ENCODE data around the gene SAPCD2.

Gene SAPCD2

DNA sequence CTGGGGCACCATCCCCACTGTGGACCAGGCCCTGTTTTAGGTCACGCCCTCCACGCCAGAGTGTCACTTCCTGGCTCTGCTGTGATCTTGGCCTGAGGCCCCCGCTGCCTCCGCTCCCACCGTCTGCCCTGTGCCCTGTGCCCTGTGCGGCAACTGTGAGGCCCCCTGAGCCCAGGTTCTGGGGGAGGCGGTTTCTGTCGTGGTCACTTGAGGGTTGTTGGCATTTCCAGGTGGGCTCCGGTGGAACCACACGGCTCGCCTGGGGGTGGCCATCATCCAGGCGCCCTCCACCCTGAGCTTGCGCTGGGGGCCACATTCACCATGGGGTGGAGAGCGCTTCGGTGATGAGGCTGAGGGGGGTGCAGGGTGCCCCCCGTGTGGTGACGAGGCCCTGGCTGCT is 37.6 kb upstream of the SAPCD2 start:
- no peak for DNase-seq (ENCODE audit: low read depth in 1 of 2, low spot score in 1 of 2)

DNA sequence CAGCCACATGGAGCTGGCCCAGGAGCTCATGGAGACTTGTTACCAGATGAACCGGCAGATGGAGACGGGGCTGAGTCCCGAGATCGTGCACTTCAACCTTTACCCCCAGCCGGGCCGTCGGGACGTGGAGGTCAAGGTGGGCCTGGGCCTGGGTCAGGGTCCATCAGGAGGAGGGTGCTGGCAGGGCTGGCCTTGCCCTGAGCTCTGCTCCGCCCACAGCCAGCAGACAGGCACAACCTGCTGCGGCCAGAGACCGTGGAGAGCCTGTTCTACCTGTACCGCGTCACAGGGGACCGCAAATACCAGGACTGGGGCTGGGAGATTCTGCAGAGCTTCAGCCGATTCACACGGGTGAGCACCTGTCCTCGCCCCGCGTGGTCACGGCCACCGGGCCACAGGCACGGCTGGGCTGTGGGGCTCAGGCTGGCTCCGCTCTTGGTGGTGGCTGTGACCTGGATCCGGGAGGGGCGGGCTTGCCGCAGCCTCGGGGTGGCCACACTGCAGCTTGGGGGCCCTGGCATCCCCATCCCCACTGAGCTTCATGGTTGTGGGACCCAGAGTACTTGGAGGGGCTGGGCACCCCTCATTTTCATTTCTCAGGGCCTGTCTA is 37.1 kb upstream of the SAPCD2 start:
- no peak for DNase-seq (ENCODE audit: low read depth in 1 of 2, low spot score in 1 of 2)

DNA sequence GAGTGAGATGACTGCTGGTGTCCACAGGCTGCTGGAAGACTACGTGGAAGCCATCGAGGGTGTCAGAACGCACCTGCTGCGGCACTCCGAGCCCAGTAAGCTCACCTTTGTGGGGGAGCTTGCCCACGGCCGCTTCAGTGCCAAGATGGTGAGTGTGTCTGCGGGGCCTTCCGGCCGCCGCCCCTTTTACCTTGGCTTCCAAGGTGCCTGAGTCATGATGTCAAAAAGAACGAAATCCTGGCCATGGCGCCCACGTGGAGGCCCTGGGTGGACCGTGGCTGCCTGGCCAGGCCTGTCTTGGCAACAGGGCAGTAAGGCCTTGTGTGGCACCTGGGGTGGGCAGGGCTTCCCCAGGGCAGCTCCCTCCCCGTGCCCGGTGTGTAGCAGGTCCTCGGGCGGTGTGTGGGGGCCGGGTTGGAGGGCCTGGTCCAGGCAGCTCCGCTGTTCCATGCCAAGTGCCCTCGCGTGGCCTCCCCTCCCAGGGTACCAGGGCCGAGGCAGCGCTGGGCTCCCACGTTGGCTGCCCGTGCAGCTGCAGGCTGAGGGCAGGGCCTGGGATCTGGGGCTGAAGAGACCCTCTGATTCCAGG is 36.4 kb upstream of the SAPCD2 start:
- DNase-seq (ENCODE audit: low read depth in 1 of 2, low spot score in 1 of 2), result no peak

DNA sequence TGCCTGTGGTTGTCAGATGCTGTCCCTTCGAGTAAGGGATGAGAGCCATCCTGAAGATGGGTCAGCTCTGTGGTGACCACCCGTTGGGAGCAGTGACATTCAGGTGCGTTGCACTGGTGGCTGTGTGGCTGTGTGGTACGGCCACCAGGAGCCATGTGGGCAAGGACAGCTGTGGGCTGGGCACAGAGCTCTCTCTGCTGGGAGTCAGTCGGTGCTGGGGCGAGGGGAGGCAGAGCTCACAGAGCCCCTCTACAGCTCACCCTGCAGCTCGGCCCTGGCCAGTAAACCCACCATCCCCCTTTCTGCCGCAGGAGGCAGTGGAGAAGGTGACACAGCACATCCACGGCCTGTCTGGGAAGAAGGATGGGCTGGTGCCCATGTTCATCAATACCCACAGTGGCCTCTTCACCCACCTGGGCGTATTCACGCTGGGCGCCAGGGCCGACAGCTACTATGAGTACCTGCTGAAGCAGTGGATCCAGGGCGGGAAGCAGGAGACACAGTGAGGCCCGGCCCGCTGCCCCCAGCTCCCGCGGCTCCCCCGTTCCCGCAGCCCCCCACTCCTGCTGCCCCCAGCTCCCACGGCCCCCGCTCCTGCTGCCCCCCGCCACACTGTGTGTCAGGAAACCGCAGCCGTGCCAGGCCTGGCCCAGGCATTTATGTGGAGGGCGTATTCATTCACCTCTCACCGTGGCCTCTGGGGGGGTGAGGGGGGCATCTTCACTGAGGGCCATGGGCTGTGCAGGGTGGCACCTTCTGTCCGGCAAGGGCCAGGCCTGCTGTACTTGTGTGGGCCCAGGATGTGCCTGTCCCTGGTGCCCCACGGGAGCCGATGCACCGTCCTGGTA is 35.7 kb upstream of the SAPCD2 start:
- no peak for DNase-seq (ENCODE audit: low read depth in 1 of 2, low spot score in 1 of 2)

DNA sequence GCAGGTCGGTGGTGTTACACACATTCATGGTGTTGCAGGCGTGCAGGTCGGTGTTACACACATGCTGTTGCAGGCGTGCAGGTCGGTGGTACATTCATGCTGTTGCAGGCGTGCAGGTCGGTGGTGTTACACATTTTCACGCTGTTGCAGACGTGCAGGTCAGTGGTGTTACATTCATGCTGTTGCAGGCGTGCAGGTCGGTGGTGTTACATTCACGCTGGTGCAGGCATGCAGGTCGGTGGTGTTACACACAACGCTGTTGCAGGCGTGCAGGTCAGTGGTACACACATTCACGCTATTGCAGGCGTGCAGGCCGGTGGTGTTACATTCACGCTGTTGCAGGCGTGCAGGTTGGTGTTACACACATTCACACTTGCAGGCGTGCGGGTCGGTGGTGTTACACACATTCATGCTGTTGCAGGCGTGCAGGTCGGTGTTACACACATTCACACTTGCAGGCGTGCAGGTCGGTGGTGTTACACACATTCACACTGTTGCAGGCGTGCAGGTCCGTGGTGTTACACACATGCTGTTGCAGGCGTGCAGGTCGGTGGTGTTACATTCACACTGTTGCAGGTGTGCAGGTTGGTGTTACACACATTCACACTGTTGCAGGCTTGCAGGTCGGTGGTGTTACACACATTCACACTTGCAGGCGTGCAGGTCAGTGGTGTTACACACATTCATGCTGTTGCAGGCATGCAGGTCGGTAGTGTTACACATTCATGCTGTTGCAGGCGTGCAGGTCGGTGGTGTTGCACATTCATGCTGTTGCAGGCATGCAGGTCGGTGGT is 33.0 kb upstream of the SAPCD2 start:
- DNase-seq (ENCODE audit: low read depth in 1 of 2, low spot score in 1 of 2), result no peak

DNA sequence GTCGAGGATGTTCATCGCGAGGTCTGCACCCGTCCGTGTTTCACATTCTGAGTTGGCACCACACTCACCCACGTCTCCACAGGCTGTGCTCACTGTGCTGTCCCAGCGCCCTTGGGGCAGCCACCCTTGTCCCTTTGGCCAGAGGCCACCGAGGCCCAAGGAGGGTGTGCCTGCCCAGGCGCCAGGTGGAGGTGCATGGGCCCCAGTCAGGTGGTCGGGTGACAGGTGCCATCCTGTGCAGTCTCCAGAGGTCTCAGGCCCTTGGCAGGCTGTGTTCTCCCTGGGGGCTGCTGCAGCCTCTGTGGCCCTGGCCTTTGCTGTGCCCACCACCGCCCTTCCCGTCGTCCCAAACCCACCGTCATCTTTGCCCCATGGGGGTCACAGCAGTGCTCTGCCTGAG is 28.9 kb upstream of the SAPCD2 start:
- DNase-seq (ENCODE audit: low read depth in 1 of 2, low spot score in 1 of 2), result no peak

DNA sequence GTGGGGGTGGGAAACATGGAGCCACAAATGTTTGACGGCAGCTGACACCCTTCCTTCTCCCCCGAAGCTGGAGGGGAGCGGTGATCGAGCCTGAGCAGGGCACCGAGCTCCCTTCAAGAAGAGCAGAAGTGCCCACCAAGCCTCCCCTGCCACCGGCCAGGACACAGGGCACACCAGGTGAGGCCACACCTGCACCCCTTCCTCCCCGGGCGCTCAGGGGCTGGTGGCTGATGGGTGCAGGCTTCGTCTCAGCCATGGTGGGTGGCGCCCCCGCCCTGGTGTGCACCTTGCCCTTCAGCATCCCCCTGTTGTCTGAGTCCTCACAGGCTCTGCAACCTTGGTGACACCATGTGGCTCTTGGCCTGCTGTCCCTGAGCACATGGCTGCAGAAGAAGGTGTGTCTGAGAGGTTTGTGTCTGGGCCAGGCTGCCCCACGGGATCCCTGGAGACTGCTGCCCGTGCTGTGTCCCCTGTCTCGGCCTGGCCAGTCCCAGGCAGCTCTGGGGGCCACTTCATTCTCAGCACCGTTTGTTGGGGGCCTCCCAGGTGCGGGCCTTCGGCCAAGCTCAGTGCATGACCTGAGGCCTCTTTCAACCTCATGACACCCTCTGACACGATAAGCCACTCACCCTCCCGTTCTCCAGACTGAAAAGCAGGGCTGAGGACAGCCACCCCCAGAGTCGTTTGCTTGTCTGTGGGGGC is 27.6 kb upstream of the SAPCD2 start:
- DNase-seq (ENCODE audit: low read depth in 1 of 2, low spot score in 1 of 2), result no peak

DNA sequence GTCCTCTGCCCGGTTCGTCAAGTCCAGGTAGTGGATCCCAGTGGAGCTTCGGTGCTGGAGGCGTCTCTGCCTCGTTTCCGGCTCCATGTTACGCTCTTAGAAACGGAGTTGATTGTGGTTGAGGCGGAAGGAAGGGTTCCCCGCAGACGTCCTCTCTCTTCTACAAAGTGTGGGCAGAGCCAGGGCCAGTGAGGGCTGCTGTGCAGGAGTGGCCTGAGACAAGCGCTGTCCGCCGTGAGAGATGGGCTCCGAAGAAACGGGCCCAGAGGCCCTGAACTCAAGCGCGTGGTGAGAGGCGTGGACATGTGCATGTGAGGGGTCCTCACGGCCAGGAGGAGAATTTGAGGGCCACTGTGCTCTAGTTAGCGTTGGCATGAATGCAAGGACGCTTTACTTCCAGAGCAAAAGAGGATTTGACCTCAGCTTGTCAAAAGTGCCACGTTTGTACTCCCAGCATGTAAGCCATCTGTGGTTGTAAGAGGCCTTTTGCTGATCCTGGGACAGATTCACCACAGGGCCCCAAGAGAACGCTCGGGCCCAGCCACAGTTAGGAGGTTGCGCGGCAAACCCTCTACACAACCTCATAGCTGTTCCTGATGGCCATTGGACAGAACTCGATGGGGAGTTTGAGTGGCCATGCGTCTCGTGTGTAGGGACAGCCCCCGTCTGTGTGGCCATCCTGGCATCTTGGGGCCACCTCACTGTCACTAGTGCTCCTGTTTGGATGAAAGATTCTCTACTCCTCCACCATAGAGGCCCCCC is 26.6 kb upstream of the SAPCD2 start:
- DNase-seq (ENCODE audit: low read depth in 1 of 2, low spot score in 1 of 2), result no peak

DNA sequence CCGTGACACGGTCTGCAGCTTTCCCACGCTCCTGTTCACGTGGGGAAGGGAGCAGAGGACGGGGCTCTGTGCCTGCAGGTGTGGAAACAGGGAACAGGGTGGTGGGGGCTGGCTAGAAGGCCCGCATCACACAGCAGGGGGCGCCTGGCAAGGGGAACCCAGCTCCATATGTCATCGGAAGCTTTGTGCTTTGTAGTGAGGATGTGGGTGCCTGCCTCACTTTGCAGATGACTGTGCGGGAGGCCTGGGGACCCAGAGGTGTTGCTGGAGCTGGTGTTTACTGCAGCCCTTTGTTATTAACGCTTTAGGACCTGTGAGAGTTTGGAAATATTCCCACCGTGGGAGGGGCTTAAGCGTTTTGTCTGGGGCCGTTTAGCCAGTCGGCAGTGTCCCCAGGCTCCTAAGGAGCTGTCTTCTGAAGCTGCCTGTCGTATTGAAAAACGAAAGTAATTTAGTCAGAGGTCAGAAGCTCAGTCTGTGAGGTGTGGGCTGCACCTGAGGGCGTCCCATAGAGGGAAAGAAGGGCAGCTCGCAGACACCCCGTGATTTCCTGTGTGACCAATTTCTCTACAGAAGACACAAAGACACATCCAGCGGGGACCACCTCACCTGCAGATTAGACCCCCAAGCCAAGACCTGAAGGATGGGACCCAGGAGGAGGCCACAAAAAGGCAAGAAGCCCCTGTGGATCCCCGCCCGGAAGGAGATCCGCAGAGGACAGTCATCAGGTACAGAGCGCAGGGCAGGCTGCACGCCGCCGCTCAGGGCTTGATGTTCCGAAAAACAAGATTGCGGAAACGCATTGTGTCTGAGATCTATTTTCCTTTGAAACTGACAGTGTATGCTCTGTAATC is 25.5 kb upstream of the SAPCD2 start:
- DNase-seq (ENCODE audit: low read depth in 1 of 2, low spot score in 1 of 2), result peak; percentile 68 to 75

DNA sequence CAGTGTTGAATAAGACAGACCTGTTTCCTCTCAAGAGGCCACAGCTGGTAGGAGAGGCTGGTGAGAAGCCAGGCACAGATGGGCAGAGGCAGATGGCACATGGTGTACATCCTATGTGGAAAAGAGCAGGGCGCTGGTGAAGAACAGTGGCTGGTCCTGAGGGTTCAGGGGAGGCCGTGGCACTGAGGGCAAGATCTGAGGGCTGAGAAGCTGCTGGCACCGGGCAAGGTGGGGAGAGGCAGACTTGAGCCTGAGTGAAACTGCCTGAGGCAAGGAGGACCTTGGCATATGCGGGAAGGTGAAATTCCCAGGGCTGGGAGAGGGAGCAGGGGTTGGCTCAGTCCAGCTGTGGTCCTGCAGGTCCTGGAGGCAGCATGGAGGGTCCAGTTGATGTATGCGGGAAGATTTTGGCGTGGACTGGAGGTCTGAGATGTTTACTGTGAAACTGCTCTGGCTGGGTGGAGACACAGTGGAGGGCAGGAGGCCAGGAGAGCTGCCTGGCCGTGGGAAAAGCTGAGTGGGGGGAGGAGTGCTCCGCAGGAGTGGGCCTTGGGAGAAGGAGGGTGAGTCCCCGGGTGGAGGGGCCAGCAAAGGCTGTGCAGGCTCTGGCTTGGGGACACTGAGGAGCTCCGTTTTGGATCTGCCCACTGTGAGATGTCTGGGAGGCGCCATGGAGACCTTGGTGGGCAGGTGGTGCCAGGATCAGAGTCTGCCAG is 19.0 kb upstream of the SAPCD2 start:
- no peak for DNase-seq (ENCODE audit: low read depth in 1 of 2, low spot score in 1 of 2)

DNA sequence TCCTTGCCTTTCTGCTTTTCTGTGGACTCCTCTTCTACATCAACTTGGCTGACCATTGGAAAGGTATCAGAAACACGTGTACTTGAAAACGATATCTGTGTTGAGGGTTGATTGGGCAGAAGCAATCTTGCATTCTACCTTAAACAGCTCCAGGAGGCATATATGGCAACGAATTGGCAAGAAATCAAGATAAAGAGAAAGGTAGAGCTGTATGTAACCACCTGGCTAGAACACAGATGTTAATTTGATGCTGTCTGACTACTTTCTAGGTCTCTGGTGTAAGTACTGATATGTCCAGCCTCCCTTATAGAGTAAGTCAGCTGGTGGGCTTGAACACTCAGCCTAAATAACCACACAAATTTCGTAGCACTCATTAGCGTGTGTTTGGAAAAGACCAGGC is 17.8 kb upstream of the SAPCD2 start:
- no peak for DNase-seq (ENCODE audit: low read depth in 1 of 2, low spot score in 1 of 2)

DNA sequence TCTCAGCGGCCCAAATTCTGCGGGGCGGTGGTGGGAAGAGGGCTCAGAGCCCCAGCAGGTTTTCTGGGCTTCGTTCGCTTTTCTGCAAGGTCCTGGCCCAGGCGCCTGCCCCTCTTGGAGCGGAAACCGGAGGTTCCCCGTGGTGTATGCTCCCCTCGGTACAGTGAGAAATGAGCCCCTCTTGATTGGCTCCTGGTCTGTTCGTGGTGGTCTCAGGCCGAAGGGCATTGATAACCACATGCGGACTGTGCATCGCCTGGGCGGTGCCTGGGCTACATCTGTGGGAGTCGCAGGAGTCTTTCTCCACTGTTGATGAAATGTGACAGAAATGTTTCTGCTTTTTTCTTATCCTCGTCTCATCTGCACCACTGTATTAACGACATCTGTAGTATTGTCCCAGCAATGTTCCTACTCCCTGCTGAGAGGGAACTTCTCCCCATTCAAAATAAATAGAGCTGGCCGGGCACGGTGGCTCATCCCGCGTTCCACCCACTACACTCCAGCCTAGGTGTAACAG is 17.1 kb upstream of the SAPCD2 start:
- DNase-seq (ENCODE audit: low read depth in 1 of 2, low spot score in 1 of 2), result no peak

DNA sequence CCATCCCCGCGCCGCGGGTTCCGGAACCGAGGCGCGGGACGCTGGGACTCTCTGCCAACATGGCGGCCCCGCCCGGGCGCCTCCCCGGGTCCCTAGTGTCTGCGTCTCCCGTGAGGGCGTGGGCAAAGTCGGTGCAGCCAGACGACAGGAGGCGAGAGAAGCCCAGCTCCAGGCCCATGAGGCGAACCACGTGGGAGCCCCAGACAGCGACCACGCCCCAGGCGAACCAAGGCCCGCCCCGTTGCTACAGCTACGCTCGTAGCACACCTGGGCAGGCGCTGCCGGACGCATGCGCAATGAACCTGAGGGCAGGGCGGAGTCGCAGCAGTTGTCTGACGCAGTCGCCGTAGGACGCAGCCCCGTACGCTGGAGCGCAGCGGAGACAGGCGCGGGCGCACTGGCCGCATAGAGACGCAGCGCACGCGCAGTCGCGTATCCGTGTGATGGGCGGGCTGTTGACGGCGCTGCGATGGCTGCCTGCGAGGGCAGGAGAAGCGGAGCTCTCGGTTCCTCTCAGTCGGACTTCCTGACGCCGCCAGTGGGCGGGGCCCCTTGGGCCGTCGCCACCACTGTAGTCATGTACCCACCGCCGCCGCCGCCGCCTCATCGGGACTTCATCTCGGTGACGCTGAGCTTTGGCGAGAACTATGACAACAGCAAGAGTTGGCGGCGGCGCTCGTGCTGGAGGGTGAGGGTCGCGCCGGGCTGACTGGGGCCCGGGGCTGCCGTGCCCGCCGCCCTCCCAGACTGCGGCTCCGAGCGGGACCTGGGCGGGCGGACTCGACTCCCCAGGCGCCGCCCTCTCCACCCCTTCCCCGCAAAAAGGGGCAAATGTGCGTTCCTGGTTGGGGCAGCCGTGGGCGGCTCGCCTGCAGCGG is 16.4 kb upstream of the SAPCD2 start, which contains the start of gene MAN1B1:
TSS of gene MAN1B1 (plus strand) at position 455 of the 878 bp plus-strand sequence. CDS start at position 470, 15 bp downstream.
- peak; percentile 97 to 99 for DNase-seq (ENCODE audit: low read depth in 1 of 2, low spot score in 1 of 2)

DNA sequence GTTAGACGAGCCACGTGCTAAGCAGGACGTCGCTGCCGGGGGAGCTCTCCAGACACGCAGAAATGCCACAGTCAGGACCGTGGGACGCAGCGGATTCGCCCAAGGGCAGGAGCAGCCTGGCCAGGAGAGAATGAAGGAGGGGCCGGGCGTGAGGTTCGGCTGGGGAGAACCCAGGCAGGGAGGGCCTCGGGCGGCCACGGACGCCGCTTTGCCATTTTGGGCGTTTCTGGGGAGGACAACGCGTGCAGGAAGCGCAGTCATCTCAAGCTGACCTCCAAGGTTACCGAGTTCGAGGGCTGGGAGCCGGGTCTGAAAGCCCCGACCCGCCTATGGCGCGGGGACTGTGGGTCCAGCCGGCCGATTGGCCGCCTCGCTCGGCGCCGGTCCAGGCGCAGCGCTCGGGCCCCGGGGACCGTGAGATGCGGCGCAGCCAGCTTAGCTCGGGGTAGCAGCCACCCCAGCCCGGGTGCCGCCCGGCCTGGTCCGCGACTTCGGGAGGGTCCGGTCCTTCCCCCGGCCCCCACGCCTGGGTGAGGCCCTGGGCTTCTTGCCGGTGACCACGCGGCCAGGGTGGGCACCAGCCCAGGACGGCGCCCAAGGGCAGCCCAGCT is 15.7 kb upstream of the SAPCD2 start:
- no peak for DNase-seq (ENCODE audit: low read depth in 1 of 2, low spot score in 1 of 2)

DNA sequence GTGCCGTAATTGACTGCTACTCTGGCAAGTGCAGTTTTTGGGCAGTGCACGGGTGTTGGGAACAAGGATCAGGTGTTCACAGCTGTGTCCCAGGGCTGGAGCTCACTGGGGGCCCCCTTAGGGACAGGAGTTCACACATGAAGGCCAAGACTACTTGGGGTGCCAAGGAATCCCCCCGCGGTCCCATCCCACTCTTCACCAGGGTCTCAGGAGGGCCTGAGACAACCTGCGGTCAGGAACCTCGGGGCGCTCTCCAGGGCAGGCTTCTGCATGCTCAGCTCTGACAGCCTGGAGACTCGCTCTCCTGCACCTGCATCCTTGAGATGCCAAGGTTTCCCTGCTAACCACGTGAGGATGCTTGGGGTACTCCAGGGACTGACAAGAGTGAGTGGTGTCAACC is 14.2 kb upstream of the SAPCD2 start:
- no peak for DNase-seq (ENCODE audit: low read depth in 1 of 2, low spot score in 1 of 2)

DNA sequence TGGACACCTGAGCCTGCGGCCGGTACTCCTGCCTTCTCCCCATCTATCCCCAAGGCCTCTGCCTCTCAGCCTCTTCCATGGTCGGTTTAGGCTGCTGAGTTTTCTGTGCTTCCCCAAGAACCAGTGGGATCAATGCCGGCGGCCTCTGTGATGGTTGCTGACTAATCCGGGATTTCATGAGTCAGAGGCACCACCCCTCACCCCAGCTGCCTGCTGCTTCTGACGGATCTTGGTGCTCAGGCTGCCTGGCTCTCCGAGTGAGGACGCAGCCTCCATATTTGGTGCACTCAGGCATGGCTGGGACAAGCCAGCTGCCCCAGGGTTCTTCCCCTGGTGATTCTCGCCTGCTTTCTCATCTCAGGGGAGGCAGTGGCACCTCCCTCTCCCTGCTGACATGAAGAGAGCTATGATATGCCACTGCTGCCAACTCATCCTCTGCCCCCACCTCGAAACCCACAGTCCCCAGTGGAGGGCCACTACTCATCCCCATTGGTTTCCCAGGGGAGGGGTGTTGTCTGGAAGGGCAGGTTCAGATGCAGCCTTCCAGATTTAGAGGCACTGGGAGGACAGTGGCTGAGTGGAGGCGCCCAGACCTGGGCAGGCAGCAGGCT is 13.1 kb upstream of the SAPCD2 start:
- DNase-seq (ENCODE audit: low read depth in 1 of 2, low spot score in 1 of 2), result no peak

DNA sequence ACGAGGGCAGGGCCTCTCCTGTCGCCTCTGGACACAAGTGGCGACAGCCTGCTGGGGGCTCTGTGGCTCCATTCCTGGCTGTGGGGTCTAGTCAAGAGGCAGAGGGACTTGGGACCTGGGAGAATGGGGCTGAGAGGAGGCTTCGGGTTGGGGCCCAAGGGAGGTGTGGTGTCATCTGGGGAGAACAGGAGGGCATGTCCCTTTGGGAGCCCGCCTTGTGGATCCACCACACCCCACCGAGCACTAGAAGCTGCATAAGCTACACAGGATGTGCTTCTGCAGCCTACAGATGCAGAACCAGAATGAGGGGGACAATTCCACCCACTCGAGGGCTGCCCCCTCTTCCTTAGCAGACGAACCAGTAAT is 12.6 kb upstream of the SAPCD2 start:
- DNase-seq (ENCODE audit: low read depth in 1 of 2, low spot score in 1 of 2), result no peak

Measured in activated T-helper 1 cell treated with anti-CD3 and anti-CD28 coated beads, Interleukin-2, amount 50 U/mL, for 16 hours (primary cell).